ENCODE data around the gene MYPOP.
"Not testable (repeated sequence)": the region's sequence is repeated elsewhere in the genome, so short reads cannot be mapped to it uniquely, and the experiment has no call there.

MYPOP gene

DNA sequence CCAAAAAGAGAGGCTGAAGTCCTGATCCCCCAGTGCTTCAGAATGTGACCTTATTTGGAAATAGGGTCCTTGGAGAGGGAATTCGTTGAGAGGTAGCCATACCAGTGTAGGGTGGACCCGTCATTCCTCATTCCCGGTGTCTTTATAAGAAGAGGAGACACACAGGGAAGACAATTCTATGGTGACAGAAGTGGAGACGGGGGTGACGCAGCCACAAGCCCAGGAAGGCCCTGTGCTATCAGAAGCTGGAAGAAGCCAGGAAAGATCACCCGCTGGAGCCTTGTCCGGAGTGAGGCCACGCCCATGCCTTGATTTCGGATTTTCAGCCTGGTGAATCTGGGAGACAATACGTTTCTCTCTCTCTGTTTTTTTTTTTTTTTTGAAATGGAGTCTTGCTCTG, 2.6 kb upstream of the MYPOP start:
- DNase-seq: no peak

DNA sequence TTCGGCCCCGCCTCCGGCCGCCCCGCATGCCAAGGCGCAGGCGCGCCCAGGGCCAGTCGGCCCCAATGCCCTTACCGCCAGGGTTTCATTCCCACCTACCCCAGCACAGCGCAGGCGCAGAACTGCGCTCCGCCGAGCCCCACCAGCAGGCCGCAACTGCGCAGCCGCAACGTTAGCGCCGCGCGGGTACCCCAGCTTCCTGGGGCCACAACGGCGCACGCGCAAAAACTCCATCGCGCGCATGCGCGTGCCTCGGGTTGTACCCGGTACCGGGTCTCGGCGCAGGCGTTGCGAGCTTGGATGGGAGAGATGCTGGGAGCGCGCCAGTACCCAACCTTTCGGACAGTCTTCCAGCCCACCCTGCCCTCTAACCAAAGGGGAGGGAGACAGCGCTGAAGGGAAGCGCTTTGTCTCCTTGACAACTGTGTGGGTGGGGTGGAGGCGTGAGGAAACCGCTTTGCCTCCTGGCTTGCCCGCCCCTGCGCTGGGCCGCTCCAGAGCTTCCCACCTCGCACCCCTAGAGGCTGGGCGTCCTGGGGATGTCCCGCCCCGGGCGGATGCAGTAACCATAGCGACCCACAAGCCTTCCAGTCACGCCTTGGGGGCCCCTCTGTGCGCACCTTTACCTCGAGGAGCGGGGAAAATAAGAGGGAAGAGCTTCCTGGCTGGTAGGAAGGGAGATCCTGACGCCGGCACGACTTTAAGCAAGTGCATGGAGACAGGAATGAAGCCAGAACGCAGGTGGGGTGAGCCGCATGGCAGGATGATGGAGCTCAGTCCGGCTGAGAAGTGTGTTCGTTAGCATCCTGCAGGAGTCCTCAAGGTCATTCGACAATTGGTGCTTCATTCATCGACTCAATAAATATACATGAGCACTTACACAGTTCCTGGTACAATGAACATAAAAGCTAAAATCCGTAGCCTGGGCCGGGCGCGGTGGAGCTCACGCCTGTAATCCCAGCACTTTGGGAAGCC, 525 bp upstream of the MYPOP start:
- peak; percentile 99 to 100 for DNase-seq

- peak in 1 of 2 donors; percentile 48 for DNase-seq
Observed at GRCh38 chr19:45901432-45901911, 941 bp downstream of the MYPOP start.

GRCh38 chr19:45900738-45901431, 1.5 kb downstream of the MYPOP start:
- DNase-seq: no peak

- DNase-seq: no peak
Observed at GRCh38 chr19:45899919-45900589, 2.4 kb downstream of the MYPOP start.

- no peak for DNase-seq
Observed at GRCh38 chr19:45899253-45899652, 3.2 kb downstream of the MYPOP start.

- DNase-seq: no peak
Observed at GRCh38 chr19:45897261-45897812, 5.1 kb downstream of the MYPOP start.

DNA sequence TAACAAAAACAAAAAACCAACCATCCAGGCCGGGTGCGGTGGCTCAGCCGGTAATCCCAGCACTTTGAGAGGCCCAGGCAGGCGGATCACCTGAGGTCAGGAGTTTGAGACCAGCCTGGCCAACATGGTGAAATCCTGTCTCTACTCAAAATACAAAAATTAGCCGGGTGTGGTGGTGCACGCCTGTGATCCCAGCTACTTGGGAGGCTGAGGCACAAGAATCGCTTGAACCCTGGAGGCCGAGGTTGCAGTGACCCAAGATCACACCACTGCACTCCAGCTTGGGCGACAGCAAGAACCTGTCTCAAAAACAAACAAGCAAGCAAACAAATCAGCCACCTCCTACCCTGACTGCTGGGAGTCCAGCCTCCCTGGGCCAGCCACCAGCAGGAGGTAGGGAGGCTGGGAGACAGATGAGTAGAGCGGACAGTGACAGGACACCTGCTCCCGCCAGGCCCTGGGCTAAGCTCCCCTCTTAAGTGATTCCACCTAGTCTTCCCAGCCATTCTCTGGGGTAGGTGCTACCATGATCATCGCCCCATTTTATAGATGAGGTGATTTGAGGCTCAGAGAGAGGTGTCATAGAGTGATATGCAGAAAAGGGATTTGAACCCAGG, 6.3 kb downstream of the MYPOP start:
- DNase-seq: not testable (repeated sequence)

DNA sequence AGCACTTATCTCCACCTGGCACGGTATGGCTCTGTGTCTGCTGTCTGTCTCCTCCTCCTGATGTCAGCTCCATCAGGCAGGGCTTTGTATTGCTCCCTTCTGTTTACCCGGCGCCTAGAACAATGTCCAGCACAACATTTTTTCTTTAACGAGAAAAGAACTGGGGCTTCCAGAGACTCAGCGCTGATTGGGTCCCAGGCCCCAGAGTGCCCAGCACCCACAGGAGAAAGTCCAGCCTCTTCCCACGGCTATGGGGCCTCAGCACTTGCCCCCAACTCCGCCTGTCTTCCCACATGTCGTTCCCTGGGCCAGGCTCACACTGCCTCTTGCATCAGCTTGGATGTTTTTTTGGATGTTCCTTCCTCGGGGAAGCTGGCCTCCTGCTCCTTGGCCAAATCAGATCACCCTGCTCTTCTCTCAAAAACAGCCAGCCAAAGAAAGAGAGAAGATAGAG, 6.9 kb downstream of the MYPOP start:
- no peak for DNase-seq

GRCh38 chr19:45890877-45891276, 11.5 kb downstream of the MYPOP start:
- DNase-seq: no peak

GRCh38 chr19:45889210-45889885, 13.1 kb downstream of the MYPOP start:
- no peak for DNase-seq

DNA sequence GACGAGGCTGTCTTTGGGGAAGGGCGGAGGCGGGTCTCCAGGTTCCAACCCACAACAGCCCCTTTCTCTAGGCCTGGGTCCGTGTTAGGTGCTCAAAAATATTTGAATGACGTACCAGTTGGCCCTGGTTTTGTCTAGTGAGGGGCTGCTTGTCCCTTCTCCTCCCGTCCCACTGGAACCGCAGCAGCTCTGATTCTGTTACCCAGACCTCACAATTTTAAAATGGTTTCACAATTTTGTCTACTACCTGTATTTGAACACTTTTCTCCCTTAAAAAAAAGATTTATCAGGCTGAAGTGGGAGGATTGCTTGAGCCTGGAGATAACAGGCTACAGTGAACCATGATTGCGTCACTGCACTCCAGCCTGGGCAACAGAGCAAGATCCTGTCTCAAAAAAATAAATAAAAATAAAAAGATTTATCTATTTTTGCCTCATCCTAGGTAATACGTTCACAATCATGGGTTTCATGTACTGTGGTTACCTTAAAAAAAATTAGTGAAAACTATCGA, 15.2 kb downstream of the MYPOP start:
- no peak for DNase-seq

GRCh38 chr19:45886427-45887199, 15.8 kb downstream of the MYPOP start:
- peak; percentile 87 to 90 for DNase-seq

- DNase-seq: peak; percentile 87 to 89
Observed at GRCh38 chr19:45885556-45886426, 16.6 kb downstream of the MYPOP start, which contains the start of gene IRF2BP1. TSS of gene IRF2BP1 (minus strand) at chr19:45886141. CDS start at chr19:45885774, 367 bp downstream.

DNA sequence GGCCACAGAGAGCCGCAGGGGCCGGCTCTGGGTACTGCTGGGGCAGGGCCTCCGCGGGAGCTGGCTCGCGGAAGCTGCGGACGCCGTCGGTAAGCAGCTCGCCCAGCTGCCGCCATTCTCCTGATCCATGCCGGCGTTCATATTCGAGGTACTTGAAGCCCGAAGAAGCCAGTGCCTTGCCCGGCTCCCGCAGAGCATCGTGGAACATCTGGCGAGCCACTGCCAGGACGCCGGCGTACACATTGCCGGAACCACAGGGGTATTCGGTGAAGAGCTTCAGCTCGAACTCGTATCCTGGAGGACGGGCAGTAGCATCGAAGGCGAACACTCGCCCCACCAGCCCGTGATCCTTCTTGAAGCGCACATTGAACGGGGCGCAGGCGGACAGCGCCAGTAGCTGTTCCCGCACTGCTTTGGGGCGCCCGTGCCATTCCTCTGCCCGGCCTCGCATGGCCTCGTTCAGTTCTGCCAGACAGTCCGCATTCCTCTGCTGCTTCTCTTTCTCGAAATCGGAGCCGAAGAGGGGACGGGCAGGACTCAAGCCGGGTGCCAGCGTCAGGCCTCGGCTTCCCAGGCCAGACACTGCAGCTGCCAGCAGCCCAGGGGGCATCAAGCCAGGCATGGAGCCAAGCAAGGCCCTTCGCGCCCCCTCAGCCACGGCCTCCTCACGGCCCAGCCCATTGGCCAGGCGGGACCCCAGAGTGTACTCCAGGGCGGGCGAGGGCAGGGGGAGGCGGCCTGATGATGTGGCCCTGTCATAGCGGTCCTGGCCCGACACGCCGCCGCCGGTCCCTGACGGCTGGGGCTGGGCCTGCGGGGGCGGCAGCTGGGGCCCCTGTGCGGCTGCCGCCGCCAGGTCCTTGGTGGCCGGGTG, 17.5 kb downstream of the MYPOP start:
- DNase-seq: peak in 1 of 2 donors; percentile 41

- DNase-seq: no peak
Observed at GRCh38 chr19:45883881-45884681, 18.3 kb downstream of the MYPOP start.

GRCh38 chr19:45883586-45883880, 18.9 kb downstream of the MYPOP start:
- DNase-seq: no peak

All from stimulated activated CD4-positive, alpha-beta T cell treated with anti-CD3 and anti-CD28 coated beads, Interleukin-2, amount 100 ng/mL, for 24 hours (primary cell).